ENCODE data around the gene CEP41.

CEP41 gene

GRCh38 chr7:130367088-130367755 lies 73.6 kb downstream of the CEP41 start:
- peak; percentile 13 for DNase-seq

GRCh38 chr7:130366564-130366963 lies 74.3 kb downstream of the CEP41 start:
- DNase-seq = no peak

GRCh38 chr7:130365511-130366441 lies 75.0 kb downstream of the CEP41 start:
- no peak for DNase-seq

GRCh38 chr7:130365088-130365487 lies 75.7 kb downstream of the CEP41 start:
- DNase-seq = no peak

- no peak for DNase-seq
Measured at GRCh38 chr7:130364451-130364850, 76.4 kb downstream of the CEP41 start.

GRCh38 chr7:130363026-130363847 lies 77.6 kb downstream of the CEP41 start:
- DNase-seq = no peak

GRCh38 chr7:130362251-130362816 lies 78.5 kb downstream of the CEP41 start:
- no peak for DNase-seq

- no peak for DNase-seq
Measured at GRCh38 chr7:130361681-130362080, 79.1 kb downstream of the CEP41 start.

GRCh38 chr7:130360518-130360917 lies 80.3 kb downstream of the CEP41 start:
- DNase-seq = no peak

GRCh38 chr7:130359276-130359857 lies 81.4 kb downstream of the CEP41 start:
- no peak for DNase-seq

- no peak for DNase-seq
Measured at GRCh38 chr7:130358471-130358870, 82.3 kb downstream of the CEP41 start.

GRCh38 chr7:130356876-130357611 lies 83.8 kb downstream of the CEP41 start:
- no peak for DNase-seq

- no peak for DNase-seq
Measured at GRCh38 chr7:130356121-130356875, 84.5 kb downstream of the CEP41 start.

- no peak for DNase-seq
Measured at GRCh38 chr7:130353196-130353595, 87.6 kb downstream of the CEP41 start.

- DNase-seq = no peak
Measured at GRCh38 chr7:130352194-130353074, 88.4 kb downstream of the CEP41 start.

GRCh38 chr7:130351791-130352090 lies 89.1 kb downstream of the CEP41 start:
- no peak for DNase-seq

GRCh38 chr7:130350945-130351790 lies 89.6 kb downstream of the CEP41 start:
- DNase-seq = no peak

- DNase-seq = no peak
Measured at GRCh38 chr7:130349911-130350782, 90.7 kb downstream of the CEP41 start.
